Activated CD8-positive, alpha-beta memory T cell treated with anti-CD3 and anti-CD28 coated beads for 24 hours (primary cell): Measurements from ENCODE around the gene DNAH7.

Experiments used
- DNase-seq: peaks from one replicate; pipeline ENCODE4 v3.0.0-alpha.2; 2020

Gene DNAH7

GRCh38 chr2:196076778-196077568 is 8.3 kb upstream of the DNAH7 start:
- no peak for DNase-seq

GRCh38 chr2:196075196-196075595 is 6.6 kb upstream of the DNAH7 start:
- no peak for DNase-seq

- no peak for DNase-seq
These were observed 6.0 kb upstream of the DNAH7 start for GRCh38 chr2:196074631-196075030.

GRCh38 chr2:196073521-196073920 is 4.9 kb upstream of the DNAH7 start:
- no peak for DNase-seq

- no peak for DNase-seq
These were observed 1.6 kb downstream of the DNAH7 start for GRCh38 chr2:196067088-196067382.

GRCh38 chr2:196066291-196067087 is 2.1 kb downstream of the DNAH7 start:
- no peak for DNase-seq

- DNase-seq: no peak
These were observed 4.9 kb downstream of the DNAH7 start for GRCh38 chr2:196063773-196064172.

GRCh38 chr2:196059491-196059960 is 9.1 kb downstream of the DNAH7 start:
- DNase-seq: no peak

- DNase-seq: no peak
These were observed 14.0 kb downstream of the DNAH7 start for GRCh38 chr2:196054631-196055030.

GRCh38 chr2:196046123-196046917 is 22.3 kb downstream of the DNAH7 start:
- no peak for DNase-seq

GRCh38 chr2:196041786-196042185 is 26.9 kb downstream of the DNAH7 start:
- DNase-seq: no peak

GRCh38 chr2:196040218-196040617 is 28.4 kb downstream of the DNAH7 start:
- no peak for DNase-seq

- no peak for DNase-seq
These were observed 32.2 kb downstream of the DNAH7 start for GRCh38 chr2:196036442-196036841.

- no peak for DNase-seq
These were observed 50.6 kb downstream of the DNAH7 start for GRCh38 chr2:196018037-196018436.

GRCh38 chr2:196012314-196012713 is 56.3 kb downstream of the DNAH7 start:
- DNase-seq: no peak

GRCh38 chr2:196000551-196000950 is 68.1 kb downstream of the DNAH7 start:
- no peak for DNase-seq

GRCh38 chr2:195998070-195998469 is 70.6 kb downstream of the DNAH7 start:
- DNase-seq: no peak

GRCh38 chr2:195995499-195995898 is 73.1 kb downstream of the DNAH7 start:
- DNase-seq: no peak

GRCh38 chr2:195993623-195994022 is 75.0 kb downstream of the DNAH7 start:
- no peak for DNase-seq

- DNase-seq: no peak
These were observed 82.9 kb downstream of the DNAH7 start for GRCh38 chr2:195985741-195986140.

- DNase-seq: no peak
These were observed 83.5 kb downstream of the DNAH7 start for GRCh38 chr2:195984923-195985726.

- no peak for DNase-seq
These were observed 101.3 kb downstream of the DNAH7 start for GRCh38 chr2:195967336-195967735.

- no peak for DNase-seq
These were observed 106.8 kb downstream of the DNAH7 start for GRCh38 chr2:195961873-195962272.
